ENCODE measurements around the gene KNL1. TPM values are rescaled to one million over a fixed set of nuclear protein-coding genes. Genes with fewer than 3 reads are reported as not detected.

The KNL1 gene
- total and polyA plus RNA-seq, 4 donors, result 0.45 to 5.4 (median 0.74) TPM

DNA sequence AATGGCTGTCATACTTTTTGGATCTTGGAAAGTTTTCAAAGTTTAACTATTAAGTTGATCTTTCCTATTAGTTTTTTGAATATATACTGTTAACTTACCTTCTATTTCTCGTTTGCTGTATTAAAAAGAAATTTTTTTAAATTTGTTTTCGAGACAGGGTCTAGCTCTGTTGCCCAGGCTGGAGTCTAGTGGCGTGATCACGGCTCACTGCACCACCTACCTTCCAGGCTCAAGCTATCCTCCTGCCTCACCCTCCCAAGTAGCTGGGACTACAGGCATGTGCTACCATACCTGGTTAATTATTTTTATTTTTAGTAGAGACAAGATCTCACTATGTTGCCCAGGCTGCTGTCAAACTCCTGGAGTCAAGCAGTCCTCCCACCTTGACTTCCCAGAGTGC, 4.6 kb downstream of the KNL1 start:
- no peak overlapping the region for H3K9ac ChIP-seq (ENCODE audit: insufficient read depth in 1 of 2, low read length in 2 of 2)
- DNase-seq (no peak), ATAC-seq (ENCODE audit: insufficient read depth, low FRiP score) (no peak)
- no peaks in the 10 kb centered on the region for H3K9me3 ChIP-seq (ENCODE audit: control insufficient read depth in 4 of 4, insufficient read depth in 3 of 4, low read length in 3 of 4)
- H3K4me3 ChIP-seq, result no peak overlapping the region
- H3K27me3 ChIP-seq (ENCODE audit: control insufficient read depth in 3 of 3, insufficient read depth in 3 of 3, low read length in 2 of 3), result no peaks in the 10 kb centered on the region
- TF ChIP-seq, protein P1, sequence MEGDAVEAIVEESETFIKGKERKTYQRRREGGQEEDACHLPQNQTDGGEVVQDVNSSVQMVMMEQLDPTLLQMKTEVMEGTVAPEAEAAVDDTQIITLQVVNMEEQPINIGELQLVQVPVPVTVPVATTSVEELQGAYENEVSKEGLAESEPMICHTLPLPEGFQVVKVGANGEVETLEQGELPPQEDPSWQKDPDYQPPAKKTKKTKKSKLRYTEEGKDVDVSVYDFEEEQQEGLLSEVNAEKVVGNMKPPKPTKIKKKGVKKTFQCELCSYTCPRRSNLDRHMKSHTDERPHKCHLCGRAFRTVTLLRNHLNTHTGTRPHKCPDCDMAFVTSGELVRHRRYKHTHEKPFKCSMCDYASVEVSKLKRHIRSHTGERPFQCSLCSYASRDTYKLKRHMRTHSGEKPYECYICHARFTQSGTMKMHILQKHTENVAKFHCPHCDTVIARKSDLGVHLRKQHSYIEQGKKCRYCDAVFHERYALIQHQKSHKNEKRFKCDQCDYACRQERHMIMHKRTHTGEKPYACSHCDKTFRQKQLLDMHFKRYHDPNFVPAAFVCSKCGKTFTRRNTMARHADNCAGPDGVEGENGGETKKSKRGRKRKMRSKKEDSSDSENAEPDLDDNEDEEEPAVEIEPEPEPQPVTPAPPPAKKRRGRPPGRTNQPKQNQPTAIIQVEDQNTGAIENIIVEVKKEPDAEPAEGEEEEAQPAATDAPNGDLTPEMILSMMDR (IDR thresholded peaks at IDR 0.05; ENCODE audit: control extremely low read depth, extremely low read depth), result no peak
- WGBS, 2 donors, result 85 to 97% methylated on average over 4 of the region's 4 CpGs
- no peaks in the 10 kb centered on the region for H3K36me3 ChIP-seq (ENCODE audit: control insufficient read depth in 4 of 4, insufficient read depth in 4 of 4, low read length in 4 of 4)
- H3K4me1 ChIP-seq (ENCODE audit: control insufficient read depth in 5 of 5, insufficient read depth in 5 of 5, low read length in 5 of 5), result peaks cover 0 to 8% (median 0%) of the 10 kb centered on the region in 5 donors
- no peak overlapping the region for H3K27ac ChIP-seq (ENCODE audit: low read depth in 1 of 2, low read length in 1 of 2)

DNA sequence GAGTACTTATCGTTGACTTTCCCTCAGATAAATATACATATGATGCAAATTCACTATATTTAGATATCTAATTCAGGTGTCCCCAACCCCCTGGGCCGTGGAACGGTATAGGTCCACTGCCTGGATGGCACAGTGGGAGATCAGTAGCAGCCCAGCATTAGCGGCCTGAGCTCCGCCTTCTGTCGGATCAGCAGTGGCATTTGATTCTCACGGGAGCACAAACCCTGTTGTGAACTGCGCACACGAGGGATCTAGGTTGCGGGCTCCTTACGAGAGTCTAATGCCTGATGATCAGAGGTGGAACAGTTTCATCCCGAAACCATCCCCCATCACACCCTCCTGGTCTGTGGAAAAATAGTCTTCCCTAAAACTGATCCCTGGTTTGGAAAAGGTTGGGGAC, 6.9 kb downstream of the KNL1 start:
- Histone ChIP-seq H3K4me1 (ENCODE audit: control insufficient read depth in 5 of 5, insufficient read depth in 5 of 5, low read length in 5 of 5) (peaks cover 0 to under 1% (median 0%) of the 10 kb centered on the region in 5 donors), H3K9ac (ENCODE audit: insufficient read depth in 1 of 2, low read length in 2 of 2) (no peak overlapping the region), H3K36me3 (ENCODE audit: control insufficient read depth in 4 of 4, insufficient read depth in 4 of 4, low read length in 4 of 4) (no peaks in the 10 kb centered on the region), H3K4me3 (no peak overlapping the region), H3K27ac (ENCODE audit: low read depth in 1 of 2, low read length in 1 of 2) (no peak overlapping the region), H3K9me3 (ENCODE audit: control insufficient read depth in 4 of 4, insufficient read depth in 3 of 4, low read length in 3 of 4) (no peaks in the 10 kb centered on the region), H3K27me3 (ENCODE audit: control insufficient read depth in 3 of 3, insufficient read depth in 3 of 3, low read length in 2 of 3) (no peaks in the 10 kb centered on the region)
- TF ChIP-seq, protein P1 (IDR thresholded peaks at IDR 0.05; ENCODE audit: control extremely low read depth, extremely low read depth), result no peak
- 95% methylated on average over 12 of the region's 12 CpGs for WGBS, 2 donors
- no peak for ATAC-seq (ENCODE audit: insufficient read depth, low FRiP score)
- no peak for DNase-seq

DNA sequence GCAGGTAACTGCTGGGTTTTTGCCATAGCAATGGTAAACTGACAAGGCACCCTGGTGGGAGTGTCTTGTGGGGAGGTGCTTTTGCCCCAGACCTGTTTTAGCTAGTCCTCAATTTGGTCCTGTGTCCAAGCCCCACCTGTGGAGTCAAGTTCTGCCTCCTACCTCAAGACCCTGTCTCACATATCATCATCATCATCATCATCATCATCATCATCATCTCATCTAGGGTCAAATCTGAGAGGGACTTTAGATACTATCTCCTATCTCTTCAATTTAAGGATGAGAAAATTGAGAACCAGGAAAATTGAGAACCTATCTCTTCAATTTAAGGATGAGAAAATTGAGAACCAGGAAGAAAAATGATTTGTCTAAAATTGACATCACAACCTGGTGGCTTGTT, 9.9 kb downstream of the KNL1 start:
- Histone ChIP-seq H3K9me3 (ENCODE audit: control insufficient read depth in 4 of 4, insufficient read depth in 3 of 4, low read length in 3 of 4) (no peaks in the 10 kb centered on the region), H3K4me3 (no peak overlapping the region), H3K4me1 (ENCODE audit: control insufficient read depth in 5 of 5, insufficient read depth in 5 of 5, low read length in 5 of 5) (no peaks in the 10 kb centered on the region), H3K27ac (ENCODE audit: low read depth in 1 of 2, low read length in 1 of 2) (no peak overlapping the region), H3K27me3 (ENCODE audit: control insufficient read depth in 3 of 3, insufficient read depth in 3 of 3, low read length in 2 of 3) (no peaks in the 10 kb centered on the region), H3K36me3 (ENCODE audit: control insufficient read depth in 4 of 4, insufficient read depth in 4 of 4, low read length in 4 of 4) (peaks cover 0 to 5% (median 0%) of the 10 kb centered on the region in 4 donors), H3K9ac (ENCODE audit: insufficient read depth in 1 of 2, low read length in 2 of 2) (no peak overlapping the region)
- no peak for ATAC-seq (ENCODE audit: insufficient read depth, low FRiP score)
- TF ChIP-seq, protein P1 (IDR thresholded peaks at IDR 0.05; ENCODE audit: control extremely low read depth, extremely low read depth), result no peak
- DNase-seq, result no peak

DNA sequence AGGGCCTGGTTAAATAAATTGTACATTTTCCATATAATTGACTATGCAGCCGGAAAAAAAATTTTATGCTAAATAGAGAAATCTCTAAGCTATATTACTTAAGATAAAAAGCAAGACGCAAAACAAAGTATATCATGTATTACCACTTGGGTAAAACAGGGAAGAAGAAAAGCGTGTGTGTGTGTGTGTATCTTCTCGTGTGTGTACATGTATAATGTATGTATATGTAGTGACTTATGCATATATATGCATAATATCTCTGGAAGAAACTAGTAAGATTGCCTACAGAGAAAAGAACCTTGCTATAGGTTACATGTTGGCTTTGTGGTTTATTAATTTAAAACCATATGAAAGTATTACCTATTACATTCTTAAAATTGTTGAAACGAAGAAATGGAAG, 19.0 kb downstream of the KNL1 start:
- no peak overlapping the region for H3K9ac ChIP-seq (ENCODE audit: insufficient read depth in 1 of 2, low read length in 2 of 2)
- H3K9me3 ChIP-seq (ENCODE audit: control insufficient read depth in 4 of 4, insufficient read depth in 3 of 4, low read length in 3 of 4), result no peaks in the 10 kb centered on the region
- ATAC-seq (ENCODE audit: insufficient read depth, low FRiP score), result no peak
- WGBS, 2 donors, result 86 to 88% methylated on average over 5 of the region's 5 CpGs
- H3K36me3 ChIP-seq (ENCODE audit: control insufficient read depth in 4 of 4, insufficient read depth in 4 of 4, low read length in 4 of 4), result no peaks in the 10 kb centered on the region
- DNase-seq, result no peak
- H3K4me3 ChIP-seq, result no peak overlapping the region
- TF ChIP-seq, protein P1 (IDR thresholded peaks at IDR 0.05; ENCODE audit: control extremely low read depth, extremely low read depth), result no peak
- H3K27me3 ChIP-seq (ENCODE audit: control insufficient read depth in 3 of 3, insufficient read depth in 3 of 3, low read length in 2 of 3), result no peaks in the 10 kb centered on the region
- no peaks in the 10 kb centered on the region for H3K4me1 ChIP-seq (ENCODE audit: control insufficient read depth in 5 of 5, insufficient read depth in 5 of 5, low read length in 5 of 5)
- no peak overlapping the region for H3K27ac ChIP-seq (ENCODE audit: low read depth in 1 of 2, low read length in 1 of 2)

Measured in lung (tissue), 12 donors.